ENCODE results near the gene SLC25A47. TPM values are rescaled to one million over a fixed set of nuclear protein-coding genes. Genes with fewer than 3 reads are reported as not detected.

SLC25A47 gene
- total and polyA plus RNA-seq, 9 of the 15 experiments (the other 6 are each of a cell fraction or from before 2014, with no cell fraction given): 0.09 to 0.23 (median 0.22) TPM; not detected in 6

GRCh38 chr14:100288382-100289185 is 34.6 kb upstream of the SLC25A47 start:
- FAIRE-seq: no peak
- Histone ChIP-seq H3K79me2 (ENCODE audit: control insufficient read depth, insufficient read depth, low read length) (no peaks in the 10 kb centered on the region), H3K27ac (ENCODE audit: extremely low read depth, low read depth, low read length) (no peak overlapping the region), H3K9me1 (ENCODE audit: control insufficient read depth, insufficient read depth, low read length) (no peaks in the 10 kb centered on the region), H3K9me3 (replicated peaks; ENCODE audit: control insufficient read depth, insufficient read depth, low read depth, low read length) (no peaks in the 10 kb centered on the region), H3K9ac (ENCODE audit: insufficient read depth in 1 of 2, low read depth in 2 of 2, low read length in 2 of 2) (no peak overlapping the region), H3K27me3 (ENCODE audit: control insufficient read depth in 2 of 2, insufficient read depth in 2 of 2, low read length in 2 of 2) (no peaks in the 10 kb centered on the region), H3K4me3 (no peak overlapping the region), H3K4me1 (replicated peaks in 1 of 2; ENCODE audit: control insufficient read depth in 2 of 2, insufficient read depth in 2 of 2, low read length in 2 of 2) (peaks cover 0 to 40% of the 10 kb centered on the region in 2 experiments; a peak in 3 of 5 replicates), H4K20me1 (replicated peaks; ENCODE audit: control insufficient read depth, insufficient read depth, low read length) (no peaks in the 10 kb centered on the region), H3K36me3 (ENCODE audit: control insufficient read depth, insufficient read depth, low read length) (no peaks in the 10 kb centered on the region), H3K4me2 (ENCODE audit: insufficient read depth, low read length) (no peak overlapping the region), H2AFZ (ENCODE audit: low read depth, low read length) (no peak overlapping the region)
- BruUV-seq (replicated peaks): no TSS peak
- WGBS (ENCODE audit: insufficient coverage, low coverage, missing lambda C conversion rate): 70% methylated on average over 8 of the region's 12 CpGs
- no peak for ATAC-seq
- in situ Hi-C loops (cut with MboI) (no loop called here), intact Hi-C loops (cut with micrococcal nuclease) (no loop called here)
- DNase-seq (ENCODE audit: extremely low read depth in 1 of 4, low spot score in 3 of 4): no peak
- ChIA-PET POLR2A (interaction anchor here (0.8 kb wide), 1 partner anchor 87 kb away, joined by 6 read pairs; a partner anchor contains a TSS), CTCF (ENCODE audit: low intra/inter-chr PET ratio) (no interaction called here)
- no peak for TF ChIP-seq CCAR2 (IDR thresholded peaks at IDR 0.05; ENCODE audit: low read depth, low read length)
- TF ChIP-seq, protein P1, sequence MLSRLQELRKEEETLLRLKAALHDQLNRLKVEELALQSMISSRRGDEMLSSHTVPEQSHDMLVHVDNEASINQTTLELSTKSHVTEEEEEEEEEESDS (CRISPR knock-in tag; IDR thresholded peaks at IDR 0.05): no peak
- no peak for TF ChIP-seq ARID1B (IDR thresholded peaks at IDR 0.05)
- TF ChIP-seq, protein P2, sequence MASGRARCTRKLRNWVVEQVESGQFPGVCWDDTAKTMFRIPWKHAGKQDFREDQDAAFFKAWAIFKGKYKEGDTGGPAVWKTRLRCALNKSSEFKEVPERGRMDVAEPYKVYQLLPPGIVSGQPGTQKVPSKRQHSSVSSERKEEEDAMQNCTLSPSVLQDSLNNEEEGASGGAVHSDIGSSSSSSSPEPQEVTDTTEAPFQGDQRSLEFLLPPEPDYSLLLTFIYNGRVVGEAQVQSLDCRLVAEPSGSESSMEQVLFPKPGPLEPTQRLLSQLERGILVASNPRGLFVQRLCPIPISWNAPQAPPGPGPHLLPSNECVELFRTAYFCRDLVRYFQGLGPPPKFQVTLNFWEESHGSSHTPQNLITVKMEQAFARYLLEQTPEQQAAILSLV (tag; IDR thresholded peaks at IDR 0.05): no peak
- no peak for TF ChIP-seq HNRNPLL (IDR thresholded peaks at IDR 0.05; ENCODE audit: low read depth, low read length, poor library complexity, severe bottlenecking)
- TF ChIP-seq, protein P3, sequence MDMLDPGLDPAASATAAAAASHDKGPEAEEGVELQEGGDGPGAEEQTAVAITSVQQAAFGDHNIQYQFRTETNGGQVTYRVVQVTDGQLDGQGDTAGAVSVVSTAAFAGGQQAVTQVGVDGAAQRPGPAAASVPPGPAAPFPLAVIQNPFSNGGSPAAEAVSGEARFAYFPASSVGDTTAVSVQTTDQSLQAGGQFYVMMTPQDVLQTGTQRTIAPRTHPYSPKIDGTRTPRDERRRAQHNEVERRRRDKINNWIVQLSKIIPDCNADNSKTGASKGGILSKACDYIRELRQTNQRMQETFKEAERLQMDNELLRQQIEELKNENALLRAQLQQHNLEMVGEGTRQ (CRISPR knock-in tag; IDR thresholded peaks at IDR 0.05): no peak
- TF ChIP-seq XRCC4 (IDR thresholded peaks at IDR 0.05; ENCODE audit: extremely low read depth, insufficient read depth, insufficient read length): no peak
- TF ChIP-seq POLR3G (IDR thresholded peaks at IDR 0.05; ENCODE audit: extremely low read depth, insufficient read length, insufficient replicate concordance): no peak
- TF ChIP-seq ZNF3 (CRISPR knock-in tag; IDR thresholded peaks at IDR 0.05): no peak
- no peak for TF ChIP-seq ZNF668 (CRISPR knock-in tag; IDR thresholded peaks at IDR 0.05)
- TF ChIP-seq MYC (IDR thresholded peaks at IDR 0.05; ENCODE audit: low read depth, low read length): no peak
- no peak for TF ChIP-seq MYC (CRISPR knock-in tag; IDR thresholded peaks at IDR 0.05; ENCODE audit: borderline replicate concordance, low read depth)

All from K562 (cell line).